DMS153 treated with DMSO at 0.1 percent for 48 hours (cell line): ENCODE measurements around the gene TRMT10A.

ENCODE experiments used
- DNase-seq: peaks from one replicate; lab custom pipeline; 2025; ENCODE audit not compliant: unreplicated experiment; lab: John Stamatoyannopoulos, UW

Gene TRMT10A

GRCh38 chr4:99563310-99564186 is at the start of gene TRMT10A:
Gene TRMT10A (minus strand): TSS chr4:99564039. CDS start chr4:99559338, 4,701 bp downstream.
- peak; percentile 97 for DNase-seq

GRCh38 chr4:99612704-99613103 is 48.9 kb upstream of the TRMT10A start:
- DNase-seq: no peak

GRCh38 chr4:99612281-99612680 is 48.4 kb upstream of the TRMT10A start:
- DNase-seq: no peak

- no peak for DNase-seq
Observed at GRCh38 chr4:99610605-99611175, 46.9 kb upstream of the TRMT10A start.

- DNase-seq: no peak
Observed at GRCh38 chr4:99608417-99608816, 44.6 kb upstream of the TRMT10A start.

- DNase-seq: no peak
Observed at GRCh38 chr4:99606716-99607115, 42.9 kb upstream of the TRMT10A start.

- no peak for DNase-seq
Observed at GRCh38 chr4:99594818-99595217, 31.0 kb upstream of the TRMT10A start.

GRCh38 chr4:99593781-99594641 is 30.2 kb upstream of the TRMT10A start:
- DNase-seq: no peak

GRCh38 chr4:99591757-99592156 is 27.9 kb upstream of the TRMT10A start:
- DNase-seq: no peak

- DNase-seq: no peak
Observed at GRCh38 chr4:99587803-99588202, 24.0 kb upstream of the TRMT10A start.

GRCh38 chr4:99587309-99587708 is 23.5 kb upstream of the TRMT10A start:
- DNase-seq: no peak

GRCh38 chr4:99586797-99587196 is 23.0 kb upstream of the TRMT10A start:
- no peak for DNase-seq

GRCh38 chr4:99586322-99586721 is 22.5 kb upstream of the TRMT10A start:
- no peak for DNase-seq

- no peak for DNase-seq
Observed at GRCh38 chr4:99585516-99585915, 21.7 kb upstream of the TRMT10A start.

- DNase-seq: no peak
Observed at GRCh38 chr4:99578714-99579113, 14.9 kb upstream of the TRMT10A start.

GRCh38 chr4:99574530-99575324 is 10.9 kb upstream of the TRMT10A start, which contains the start of gene MTTP:
Gene MTTP (plus strand): TSS chr4:99574824. CDS start chr4:99574910, 86 bp downstream.
- no peak for DNase-seq

- no peak for DNase-seq
Observed at GRCh38 chr4:99573735-99574368, 10.0 kb upstream of the TRMT10A start.

GRCh38 chr4:99572527-99573240 is 8.8 kb upstream of the TRMT10A start:
- DNase-seq: no peak

- no peak for DNase-seq
Observed at GRCh38 chr4:99571883-99572282, 8.0 kb upstream of the TRMT10A start.

- DNase-seq: no peak
Observed at GRCh38 chr4:99564921-99565320, 1.1 kb upstream of the TRMT10A start.
